H9 (cell line): ENCODE results near the gene C16orf86. TPM values are rescaled to one million over a fixed set of nuclear protein-coding genes. Genes with fewer than 3 reads are reported as not detected.

ENCODE experiments used
- DNase-seq: peaks from one replicate; pipeline ENCODE4 v3.0.0-alpha.2; 2017
- H2AFZ ChIP-seq: one replicate; pipeline ENCODE4 v1.6.1; 2013; ENCODE audit warnings: mild to moderate bottlenecking, low read length, control low read depth, moderate library complexity
- H2AK5ac ChIP-seq: 2 replicates; pipeline ENCODE4 v1.6.1; 2013; ENCODE audit warnings: low read length, control low read depth, mixed read lengths; ENCODE audit not compliant: insufficient read length
- H2BK120ac ChIP-seq: one replicate; pipeline ENCODE4 v1.6.1; 2013; ENCODE audit warnings: low read depth, mild to moderate bottlenecking, low read length, control low read depth, inconsistent platforms; ENCODE audit not compliant: poor library complexity, severe bottlenecking
- H2BK12ac ChIP-seq: 2 replicates; pipeline ENCODE4 v1.6.1; 2013; ENCODE audit warnings: low read length, control low read depth, mixed read lengths, low read depth; ENCODE audit not compliant: insufficient read length
- H2BK15ac ChIP-seq: 2 replicates; pipeline ENCODE4 v1.6.1; 2013; ENCODE audit warnings: low read depth, low read length, control low read depth
- H2BK20ac ChIP-seq: one replicate; pipeline ENCODE4 v1.6.1; 2013; ENCODE audit warnings: low read depth, mild to moderate bottlenecking, low read length, control low read depth, inconsistent platforms; ENCODE audit not compliant: poor library complexity, severe bottlenecking
- H2BK5ac ChIP-seq: 2 replicates; pipeline ENCODE4 v1.6.1; 2013; ENCODE audit warnings: low read length, control low read depth, mixed read lengths; ENCODE audit not compliant: insufficient read length
- H3K14ac ChIP-seq: 2 replicates; pipeline ENCODE4 v1.6.1; 2013; ENCODE audit warnings: low read length, control low read depth; ENCODE audit not compliant: insufficient read depth
- H3K18ac ChIP-seq: 2 replicates; pipeline ENCODE4 v1.6.1; 2013; ENCODE audit warnings: low read depth, mild to moderate bottlenecking, mixed read lengths, low read length, control low read depth; ENCODE audit not compliant: insufficient read length
- H3K23ac ChIP-seq: 2 replicates; pipeline ENCODE4 v1.6.1; 2013; ENCODE audit warnings: low read length, control low read depth, mixed read lengths, low read depth; ENCODE audit not compliant: insufficient read length
- H3K23me2 ChIP-seq: 2 replicates; pipeline ENCODE4 v1.6.1; 2013; ENCODE audit warnings: low read depth, mild to moderate bottlenecking, mixed read lengths, low read length, control low read depth; ENCODE audit not compliant: insufficient read length, poor library complexity, severe bottlenecking
- H3K27ac ChIP-seq: 2 replicates; pipeline ENCODE4 v1.5.1; 2013; ENCODE audit warnings: low read length, control low read depth, mixed read lengths, low read depth; ENCODE audit not compliant: insufficient read length
- H3K27me3 ChIP-seq: 2 replicates; pipeline ENCODE4 v1.6.1; 2013; ENCODE audit warnings: low read length, control low read depth, inconsistent platforms; ENCODE audit not compliant: insufficient read depth
- H3K4ac ChIP-seq: 2 replicates; pipeline ENCODE4 v1.6.1; 2013; ENCODE audit warnings: low read depth, mild to moderate bottlenecking, control low read depth, inconsistent platforms, low read length, moderate library complexity
- H3K4me1 ChIP-seq: 2 replicates; pipeline ENCODE4 v1.6.1; 2013; ENCODE audit warnings: low read length, control low read depth, inconsistent platforms; ENCODE audit not compliant: insufficient read depth
- H3K4me2 ChIP-seq: 2 replicates; pipeline ENCODE4 v1.6.1; 2013; ENCODE audit warnings: low read length, control low read depth, mixed read lengths; ENCODE audit not compliant: insufficient read length, insufficient read depth
- H3K56ac ChIP-seq: 2 replicates; pipeline ENCODE4 v1.6.1; 2013; ENCODE audit warnings: low read depth, mild to moderate bottlenecking, mixed read lengths, low read length, control low read depth; ENCODE audit not compliant: insufficient read length
- H3K79me1 ChIP-seq: 2 replicates; pipeline ENCODE4 v1.6.1; 2013; ENCODE audit warnings: low read depth, mild to moderate bottlenecking, moderate library complexity, low read length, control low read depth, inconsistent platforms; ENCODE audit not compliant: insufficient read depth, poor library complexity, severe bottlenecking
- H3K79me2 ChIP-seq: 2 replicates; pipeline ENCODE4 v1.6.1; 2013; ENCODE audit warnings: low read length, control low read depth, inconsistent platforms; ENCODE audit not compliant: insufficient read depth
- H3K9ac ChIP-seq: 2 replicates; pipeline ENCODE4 v1.6.1; 2013; ENCODE audit warnings: low read length, control low read depth, mixed read lengths; ENCODE audit not compliant: insufficient read length; ENCODE audit errors: extremely low read depth
- H3K9me3 ChIP-seq: one replicate; pipeline ENCODE4 v1.6.1; 2013; ENCODE audit warnings: low read depth, low read length, inconsistent platforms; ENCODE audit not compliant: control insufficient read depth
- H3T11ph ChIP-seq: one replicate; pipeline ENCODE4 v1.6.1; 2013; ENCODE audit warnings: mild to moderate bottlenecking, low read length, control low read depth, inconsistent platforms
- H4K20me1 ChIP-seq: one replicate; pipeline ENCODE4 v1.6.1; 2013; ENCODE audit not compliant: control insufficient read depth, insufficient read length, insufficient read depth
- H4K5ac ChIP-seq: 2 replicates; pipeline ENCODE4 v1.6.1; 2013; ENCODE audit warnings: low read depth, mild to moderate bottlenecking, mixed read lengths, low read length, control low read depth; ENCODE audit not compliant: insufficient read length
- H4K8ac ChIP-seq: replicated peaks from 2 replicates; pipeline ENCODE4 v1.6.1; 2013; ENCODE audit warnings: low read length, control low read depth, mixed read lengths, low read depth; ENCODE audit not compliant: insufficient read length
- H4K91ac ChIP-seq: 2 replicates; pipeline ENCODE4 v1.6.1; 2013; ENCODE audit warnings: low read depth, mild to moderate bottlenecking, moderate library complexity, mixed read lengths, low read length, control low read depth; ENCODE audit not compliant: insufficient read length
- H3K27ac Mint-ChIP-seq, 3 experiments: 2 replicates in 2 of 3; 3 replicates in 1 of 3; pipeline ENCODE4 v1.8.0; 2020 to 2021; ENCODE audit warnings: mixed read lengths in 3 of 3, mild to moderate bottlenecking in 1 of 3, moderate library complexity in 1 of 3
- H3K27me3 Mint-ChIP-seq: 2 replicates; pipeline ENCODE4 v1.8.0; 2021; ENCODE audit warnings: low read depth, mild to moderate bottlenecking, moderate library complexity, mixed read lengths
- H3K36me3 Mint-ChIP-seq, 3 experiments: 2 replicates in 2 of 3; 3 replicates in 1 of 3; pipeline ENCODE4 v1.8.0; 2020 to 2021; ENCODE audit warnings: low read depth in 3 of 3, mixed read lengths in 3 of 3; ENCODE audit not compliant: insufficient read depth in 1 of 3
- H3K4me1 Mint-ChIP-seq, 2 experiments: 2 replicates each; pipeline ENCODE4 v1.8.0; 2020; ENCODE audit warnings: mixed read lengths in 2 of 2
- H3K4me3 Mint-ChIP-seq, 2 experiments: 2 replicates in 1 of 2; 3 replicates in 1 of 2; pipeline ENCODE4 v1.8.0; 2020 to 2021; ENCODE audit warnings: mild to moderate bottlenecking in 2 of 2, mixed read lengths in 2 of 2, moderate library complexity in 1 of 2
- H3K9me3 Mint-ChIP-seq, 2 experiments: 2 replicates in 1 of 2; 3 replicates in 1 of 2; pipeline ENCODE4 v1.8.0; 2020; ENCODE audit warnings: mild to moderate bottlenecking in 2 of 2, mixed read lengths in 2 of 2, moderate library complexity in 1 of 2
- CTCF ChIP-seq: fragments of 200-600 bp; sonication (generic); conservative IDR thresholded peaks from 3 replicates; pipeline ENCODE4 v1.8.0; 2021; ENCODE audit warnings: antibody characterized with exemption, mild to moderate bottlenecking
- WGBS: extraction: QIAGEN DNeasy Blood & Tissue Kit; methylation state at CpG from one replicate; pipeline ENCODE4 v1.1.7; 2013; ENCODE audit warnings: missing lambda C conversion rate, low lambda C conversion rate, mixed read lengths; ENCODE audit not compliant: insufficient read length; ENCODE audit errors: extremely low coverage; 5-methylcytosine and 5-hydroxymethylcytosine counted together
- total RNA-seq: library from RNA; stranded (reverse); gene quantifications from 2 replicates; pipeline ENCODE4 v1.2.1, GENCODE V29; 2021

The C16orf86 gene
- total RNA-seq, 1 experiment from 2014 or later, result 1.5 TPM

GRCh38 chr16:67713647-67714273, 47.1 kb downstream of the C16orf86 start:
- no peaks in the 10 kb centered on the region for H3K9me3 Mint-ChIP-seq
- H2AFZ ChIP-seq, result no peak overlapping the region
- H3K4me1 Mint-ChIP-seq, result peaks cover 31 to 32% of the 10 kb centered on the region in 2 experiments
- H3K27me3 Mint-ChIP-seq, result no peaks in the 10 kb centered on the region
- H3K23ac ChIP-seq, result no peak overlapping the region
- H3K18ac ChIP-seq, result no peak overlapping the region
- H3K9ac ChIP-seq, result no peak overlapping the region
- no peak overlapping the region for H3K4me3 Mint-ChIP-seq
- DNase-seq, result no peak
- no peak overlapping the region for H2BK5ac ChIP-seq
- H4K5ac ChIP-seq, result no peak overlapping the region
- peaks cover 4% of the 10 kb centered on the region; the same call in 1 of the 2 replicates for H3K4me1 ChIP-seq
- H3K27me3 ChIP-seq, result no peaks in the 10 kb centered on the region; the same call in 1 of the 2 replicates
- no peak overlapping the region for H2BK20ac ChIP-seq
- no peak overlapping the region for H3T11ph ChIP-seq
- H2BK12ac ChIP-seq, result no peak overlapping the region
- no peak overlapping the region for H4K91ac ChIP-seq
- peaks cover 4 to 14% (median 7%) of the 10 kb centered on the region in 3 experiments; a peak in 4 of 7 replicates for H3K36me3 Mint-ChIP-seq
- H3K79me1 ChIP-seq, result no peaks in the 10 kb centered on the region
- no peak overlapping the region for H4K8ac ChIP-seq
- H3K27ac ChIP-seq, result no peak overlapping the region
- H2BK120ac ChIP-seq, result no peak overlapping the region
- H3K79me2 ChIP-seq, result peaks cover 14% of the 10 kb centered on the region; the same call in 1 of the 2 replicates
- H3K56ac ChIP-seq, result no peak overlapping the region
- H3K9me3 ChIP-seq, result no peaks in the 10 kb centered on the region
- no CpG with 5 or more reads among the region's 5 CpGs for WGBS
- no peak for TF ChIP-seq CTCF
- H3K4ac ChIP-seq, result no peak overlapping the region
- no peak overlapping the region for H3K14ac ChIP-seq
- H4K20me1 ChIP-seq, result no peaks in the 10 kb centered on the region
- no peak overlapping the region for H3K4me2 ChIP-seq
- no peak overlapping the region for H2BK15ac ChIP-seq
- peaks cover 6% of the 10 kb centered on the region for H3K23me2 ChIP-seq
- H3K27ac Mint-ChIP-seq, result no peak overlapping the region; a peak in 1 of 7 replicates
- H2AK5ac ChIP-seq, result no peak overlapping the region
